Activated CD4-positive, alpha-beta T cell treated with anti-CD3 and anti-CD28 coated beads, Interleukin-2, amount 10 ng/mL, durations not matched to agents 24 days and 14 days (primary cell): ENCODE measurements around the gene CPED1. TPM values are rescaled to one million over a fixed set of nuclear protein-coding genes. Genes with fewer than 3 reads are reported as not detected.
"Not testable (repeated sequence)": the region's sequence is repeated elsewhere in the genome, so short reads cannot be mapped to it uniquely, and the experiment has no call there.

Experiments
- DNase-seq: peaks from one replicate; pipeline ENCODE4 v3.0.0; 2022
- H3K27ac Mint-ChIP-seq: one replicate; pipeline ENCODE4 v1.8.0; 2022; ENCODE audit warnings: mild to moderate bottlenecking, mixed read lengths
- H3K27me3 Mint-ChIP-seq: one replicate; pipeline ENCODE4 v1.8.0; 2022; ENCODE audit warnings: mixed read lengths
- H3K36me3 Mint-ChIP-seq: one replicate; pipeline ENCODE4 v1.8.0; 2022; ENCODE audit warnings: low read depth, mild to moderate bottlenecking, mixed read lengths
- H3K4me1 Mint-ChIP-seq: one replicate; pipeline ENCODE4 v1.8.0; 2021; ENCODE audit warnings: mixed read lengths
- H3K4me3 Mint-ChIP-seq: one replicate; pipeline ENCODE4 v1.8.0; 2022; ENCODE audit warnings: mild to moderate bottlenecking, moderate library complexity, mixed read lengths
- H3K9me3 Mint-ChIP-seq: one replicate; pipeline ENCODE4 v1.8.0; 2021; ENCODE audit warnings: mixed read lengths
- intact Hi-C: fragments of 100-400 bp; cut with micrococcal nuclease; formaldehyde crosslinking; loops from one replicate; pipeline ENCODE4 v1.15.1; 2023
- total RNA-seq: library from RNA; stranded (reverse); gene quantifications from 2 replicates; pipeline ENCODE4 v1.2.3, GENCODE V29; 2022

CPED1 gene
- total RNA-seq, 1 donor from 2014 or later, result not detected

DNA sequence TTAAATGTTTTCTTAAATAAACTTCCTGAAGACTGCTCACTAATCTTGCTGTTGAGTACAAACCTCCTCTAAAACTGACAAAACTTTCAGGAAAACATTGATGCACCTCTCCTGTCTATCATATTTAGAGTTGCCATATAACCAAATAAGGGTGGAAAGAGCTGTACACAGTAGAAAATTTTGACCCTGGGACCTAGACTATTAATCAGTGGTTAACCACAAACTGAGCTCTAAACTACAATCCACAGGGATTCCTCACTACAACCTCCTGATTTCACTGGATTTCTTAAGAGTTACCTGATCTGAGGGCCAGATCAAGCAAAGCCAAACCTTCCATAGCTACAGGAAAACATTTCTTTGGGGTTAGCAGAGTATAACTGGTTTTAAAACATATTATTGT is 300.4 kb downstream of the CPED1 start:
- Mint-ChIP-seq H3K27me3 (no peaks in the 10 kb centered on the region), H3K27ac (no peak overlapping the region), H3K9me3 (peaks cover 15% of the 10 kb centered on the region), H3K4me3 (no peak overlapping the region), H3K36me3 (no peaks in the 10 kb centered on the region), H3K4me1 (peaks cover 1% of the 10 kb centered on the region)
- no peak for DNase-seq
- intact Hi-C loops, result no loop called here

DNA sequence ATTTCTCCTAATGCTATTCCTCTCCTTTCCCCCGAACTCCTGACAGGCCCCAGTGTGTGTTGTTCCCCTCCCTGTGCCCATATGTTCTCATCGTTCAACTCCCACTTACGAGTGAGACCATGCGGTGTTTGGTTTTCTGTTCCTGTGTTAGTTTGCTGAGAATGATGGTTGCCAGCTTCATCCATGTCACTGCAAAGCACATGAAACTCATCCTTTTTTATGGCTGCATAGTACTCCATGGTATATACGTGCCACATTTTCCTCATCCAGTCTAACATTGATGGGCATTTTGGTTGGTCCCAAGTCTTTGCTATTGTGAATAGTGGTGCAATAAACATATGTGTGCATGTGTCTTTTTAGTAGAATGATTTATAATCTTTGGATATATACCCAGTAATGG is 301.4 kb downstream of the CPED1 start:
- H3K27me3 Mint-ChIP-seq, DNase-seq, H3K36me3 Mint-ChIP-seq, H3K4me1 Mint-ChIP-seq, intact Hi-C loops, H3K9me3 Mint-ChIP-seq, H3K27ac Mint-ChIP-seq, H3K4me3 Mint-ChIP-seq: not testable (repeated sequence)

DNA sequence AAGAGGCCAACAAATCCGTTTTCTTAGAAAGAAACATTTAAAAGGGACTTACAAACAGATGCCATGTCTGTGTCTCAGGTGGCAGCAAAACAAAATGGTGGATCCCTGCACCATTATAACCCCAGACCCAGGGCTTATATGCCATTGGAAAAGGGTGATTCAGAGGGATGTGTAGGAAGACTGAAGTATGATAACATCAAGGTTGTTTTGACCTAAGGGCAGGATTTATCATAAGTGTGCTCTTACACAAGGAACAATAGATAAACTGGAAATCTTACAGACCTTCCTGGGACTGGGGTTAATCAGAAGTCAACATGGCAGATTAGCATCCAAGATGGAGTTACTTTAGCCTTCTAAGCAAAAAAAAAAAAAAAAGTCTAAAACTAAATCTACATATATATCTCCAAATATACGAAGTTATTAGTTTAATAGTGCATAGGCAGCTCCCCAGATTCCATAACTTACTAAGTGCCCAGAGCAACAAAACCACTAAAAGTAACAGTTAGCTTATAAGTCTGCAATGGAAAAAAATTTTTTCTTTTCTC is 306.0 kb downstream of the CPED1 start:
- intact Hi-C loops, result no loop called here
- Mint-ChIP-seq H3K4me1 (no peaks in the 10 kb centered on the region), H3K27me3 (peaks cover 1% of the 10 kb centered on the region), H3K4me3 (no peak overlapping the region), H3K27ac (no peak overlapping the region), H3K36me3 (no peaks in the 10 kb centered on the region), H3K9me3 (peaks cover 3% of the 10 kb centered on the region)
- DNase-seq, result no peak

DNA sequence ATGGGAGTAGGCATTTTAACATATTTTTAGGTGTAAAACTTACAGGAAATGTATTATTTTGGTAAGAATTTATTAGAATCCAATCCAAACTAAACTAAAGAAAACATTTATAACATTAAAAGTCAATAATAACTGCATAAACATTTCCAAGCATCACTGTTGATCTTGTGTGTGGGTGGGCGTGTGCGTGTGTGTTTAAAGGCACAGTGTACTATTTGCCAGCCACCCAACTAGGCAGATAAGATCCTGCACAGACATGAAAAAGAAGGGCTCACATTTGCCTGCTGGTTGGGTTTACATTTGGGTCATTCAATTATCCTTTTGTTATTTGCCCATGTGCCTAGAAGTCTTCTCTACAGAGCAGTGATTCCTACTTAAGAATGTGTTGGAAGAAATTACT is 309.3 kb downstream of the CPED1 start:
- intact Hi-C loops, result no loop called here
- DNase-seq, result no peak
- H3K27me3 Mint-ChIP-seq, result peaks cover 4% of the 10 kb centered on the region

DNA sequence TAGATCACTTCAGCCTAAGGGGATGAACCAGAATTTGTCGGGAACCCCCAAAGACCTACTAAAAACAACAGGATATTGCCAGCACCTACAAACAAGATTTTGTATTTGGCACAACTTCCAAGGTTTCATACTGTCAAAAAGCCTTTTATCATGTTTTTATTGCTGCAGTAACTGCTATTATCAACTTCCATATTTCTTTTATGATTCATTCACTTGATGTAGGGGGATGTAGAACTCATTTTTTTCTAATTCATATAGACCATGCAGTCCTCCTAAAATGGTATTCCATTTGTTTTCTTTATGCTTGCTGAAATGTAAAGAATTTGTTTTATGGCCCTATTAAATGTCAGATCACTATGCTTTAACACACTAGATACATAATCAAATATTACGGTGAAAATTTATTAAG is 310.3 kb downstream of the CPED1 start:
- no peaks in the 10 kb centered on the region for H3K9me3 Mint-ChIP-seq

More for the DNA sequence above, 309.3 kb downstream of the CPED1 start:
- Mint-ChIP-seq H3K36me3 (no peaks in the 10 kb centered on the region), H3K9me3 (no peaks in the 10 kb centered on the region), H3K4me3 (no peak overlapping the region), H3K4me1 (no peaks in the 10 kb centered on the region), H3K27ac (no peak overlapping the region)

DNA sequence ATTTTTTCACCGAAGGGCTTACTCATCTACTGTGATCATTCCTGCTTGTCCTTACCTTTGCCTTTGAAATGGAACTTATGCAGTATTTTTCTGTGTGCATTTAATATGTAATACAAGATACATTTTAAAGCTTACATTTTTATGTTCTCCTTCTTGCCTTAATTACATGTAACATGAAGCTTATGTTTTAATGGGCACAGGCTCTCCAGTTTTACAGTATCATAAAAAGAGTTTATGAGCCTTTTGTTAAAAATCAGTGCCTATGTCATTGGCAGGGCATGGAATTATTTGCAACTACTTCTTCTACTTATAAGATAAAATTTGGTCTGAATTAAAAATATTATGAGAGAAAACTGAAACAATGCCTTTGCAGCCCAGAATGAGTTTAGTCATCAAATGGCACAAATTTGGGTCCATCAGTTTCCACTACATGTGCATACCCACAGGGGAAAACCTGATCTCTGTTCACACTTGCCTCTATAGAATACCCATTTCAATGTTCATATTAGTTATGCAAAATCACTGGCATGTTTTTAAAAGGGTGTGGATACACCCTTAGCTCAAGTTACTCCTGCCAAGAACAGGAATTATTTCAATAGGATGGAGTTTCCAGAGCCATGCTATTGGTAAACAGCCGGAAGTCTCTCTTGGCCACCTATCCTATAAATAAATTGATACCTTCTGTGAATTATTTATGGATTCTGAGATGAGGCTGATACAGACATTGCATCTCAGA is 312.3 kb downstream of the CPED1 start:
- H3K4me3 Mint-ChIP-seq, result no peak overlapping the region
- no peaks in the 10 kb centered on the region for H3K9me3 Mint-ChIP-seq
- DNase-seq, result no peak
- H3K27me3 Mint-ChIP-seq, result peaks cover 4% of the 10 kb centered on the region
- intact Hi-C loops, result no loop called here
- no peaks in the 10 kb centered on the region for H3K4me1 Mint-ChIP-seq
- no peak overlapping the region for H3K27ac Mint-ChIP-seq
- H3K36me3 Mint-ChIP-seq, result no peaks in the 10 kb centered on the region

More for the DNA sequence above, 310.3 kb downstream of the CPED1 start:
- DNase-seq, result no peak
- peaks cover 4% of the 10 kb centered on the region for H3K27me3 Mint-ChIP-seq
- intact Hi-C loops, result no loop called here
- no peak overlapping the region for H3K27ac Mint-ChIP-seq
- no peak overlapping the region for H3K4me3 Mint-ChIP-seq
- no peaks in the 10 kb centered on the region for H3K36me3 Mint-ChIP-seq
- no peaks in the 10 kb centered on the region for H3K4me1 Mint-ChIP-seq

DNA sequence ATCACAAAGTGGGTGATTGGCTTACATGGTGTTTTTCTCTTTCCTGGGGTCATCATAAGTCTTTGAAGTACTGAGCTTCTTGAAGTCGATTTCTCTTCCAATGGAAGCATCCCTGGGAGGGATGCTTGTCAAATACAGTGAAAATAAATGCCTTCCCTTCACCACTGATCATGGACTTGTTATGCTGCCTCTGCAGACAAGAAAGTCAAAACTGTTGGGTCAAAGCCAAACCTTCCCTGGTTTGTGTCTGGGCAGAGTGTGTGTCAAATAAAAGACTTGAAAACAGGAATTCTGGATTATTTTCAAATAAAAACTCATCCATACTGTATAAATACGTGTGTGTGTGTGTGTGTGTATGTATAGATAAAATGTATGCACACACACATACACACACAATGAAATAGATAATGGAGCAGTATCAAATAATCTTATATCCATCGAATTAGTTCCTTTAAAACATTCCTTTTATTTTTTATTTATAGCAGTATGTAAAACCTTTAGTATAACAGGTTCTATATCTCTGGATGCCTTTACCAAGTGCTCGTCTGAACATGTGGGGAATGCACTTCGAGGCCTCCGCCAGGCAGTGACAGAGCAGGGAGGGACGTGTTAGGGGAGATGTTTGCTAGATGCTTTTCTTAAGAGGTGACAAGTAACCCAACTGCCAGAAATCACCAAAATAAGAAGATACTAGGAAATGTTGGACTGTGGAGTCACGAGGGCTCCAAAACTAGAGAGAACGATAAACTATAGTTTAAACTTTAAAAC is 313.1 kb downstream of the CPED1 start:
- Mint-ChIP-seq H3K27me3 (peaks cover 7% of the 10 kb centered on the region), H3K27ac (no peak overlapping the region), H3K4me1 (no peaks in the 10 kb centered on the region), H3K36me3 (no peaks in the 10 kb centered on the region), H3K4me3 (no peak overlapping the region), H3K9me3 (no peaks in the 10 kb centered on the region)
- intact Hi-C loops, result no loop called here
- DNase-seq, result no peak

DNA sequence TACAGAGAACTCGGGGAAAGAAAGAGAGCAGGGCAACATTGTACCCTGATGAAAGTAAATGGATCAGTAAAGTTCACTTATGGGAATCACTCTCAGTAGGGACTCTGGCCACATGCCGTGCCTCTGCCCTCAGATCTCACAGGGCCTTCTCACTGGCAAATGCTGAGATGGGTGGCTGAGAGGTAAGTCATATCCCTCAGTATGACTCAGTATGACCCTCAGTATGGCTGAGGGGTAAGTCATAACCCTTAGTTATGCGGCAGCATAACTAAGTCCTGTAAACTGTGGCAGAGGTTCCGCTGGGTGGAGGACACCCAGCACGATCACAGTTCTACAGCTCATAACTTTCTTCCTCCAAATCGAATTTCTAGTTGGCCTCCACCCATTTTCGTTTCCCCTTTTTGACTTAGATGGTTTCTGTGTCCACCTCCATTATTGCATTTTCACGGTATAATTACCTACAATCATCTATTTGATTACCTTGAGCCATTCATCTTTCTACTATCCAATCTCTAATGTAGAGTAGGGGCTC is 313.8 kb downstream of the CPED1 start:
- H3K4me3 Mint-ChIP-seq, result no peak overlapping the region
- H3K4me1 Mint-ChIP-seq, result no peaks in the 10 kb centered on the region
- H3K27ac Mint-ChIP-seq, result no peak overlapping the region
- intact Hi-C loops, result no loop called here
- H3K36me3 Mint-ChIP-seq, result no peaks in the 10 kb centered on the region
- DNase-seq, result no peak
- H3K27me3 Mint-ChIP-seq, result peaks cover 8% of the 10 kb centered on the region
- H3K9me3 Mint-ChIP-seq, result no peaks in the 10 kb centered on the region

DNA sequence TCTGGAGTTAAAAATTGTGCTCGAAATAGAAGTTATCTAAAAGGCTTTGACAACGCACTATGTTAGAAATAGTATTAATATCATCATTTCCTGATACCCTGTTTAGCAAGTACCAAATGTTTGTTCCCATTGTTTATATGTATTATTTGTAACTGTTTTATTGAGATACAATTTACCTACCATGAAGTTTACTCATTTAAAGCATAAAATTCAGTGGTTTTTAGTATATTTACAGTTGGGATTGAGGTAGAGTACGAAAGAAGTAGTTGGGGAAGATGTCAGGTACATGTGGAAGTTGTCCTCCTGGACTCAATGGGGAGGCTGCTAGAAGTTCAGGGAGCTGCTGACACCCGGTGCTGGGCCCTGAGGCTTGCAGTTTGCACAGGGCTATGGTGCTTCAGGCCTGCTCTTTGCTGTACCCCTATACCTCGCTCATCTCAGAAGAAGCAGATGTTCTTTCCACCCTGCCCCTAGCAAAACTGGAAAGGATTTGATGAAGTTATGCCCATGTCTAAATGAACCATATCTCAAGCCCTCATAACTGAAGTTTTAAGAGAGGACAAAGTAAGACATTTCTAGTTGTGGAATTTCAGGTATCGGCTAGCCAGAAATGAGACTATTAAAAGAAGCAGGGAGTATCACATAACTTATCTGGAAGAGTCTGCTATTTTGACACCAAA is 315.1 kb downstream of the CPED1 start:
- H3K27ac Mint-ChIP-seq, result no peak overlapping the region

DNA sequence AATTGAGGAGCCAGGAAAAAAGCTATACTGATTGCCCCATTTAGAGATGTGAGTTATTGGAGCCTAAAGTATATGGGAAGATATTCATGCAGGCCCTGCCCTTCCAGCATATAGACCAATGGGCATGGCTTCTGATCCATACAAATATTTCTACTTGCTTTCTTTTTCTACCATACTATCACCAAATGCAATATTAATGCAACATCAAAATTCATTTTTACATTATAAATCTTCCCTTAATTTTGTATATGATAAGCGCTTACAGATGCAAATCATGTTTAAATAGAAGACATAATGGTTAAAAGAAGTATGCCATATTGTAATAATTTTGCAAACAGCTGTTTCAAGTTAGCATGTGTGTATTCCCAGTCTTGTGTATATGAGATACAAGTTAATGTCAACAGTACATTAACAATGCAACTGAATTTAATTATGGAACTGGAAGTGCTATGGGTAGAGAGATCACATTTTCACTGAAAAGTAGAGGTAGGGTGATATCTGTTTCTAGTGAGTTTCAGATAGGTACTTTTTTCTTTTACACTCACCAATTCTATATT is 315.7 kb downstream of the CPED1 start:
- Mint-ChIP-seq H3K36me3 (no peaks in the 10 kb centered on the region), H3K4me1 (no peaks in the 10 kb centered on the region), H3K27me3 (peaks cover 7% of the 10 kb centered on the region), H3K9me3 (no peaks in the 10 kb centered on the region), H3K27ac (no peak overlapping the region), H3K4me3 (no peak overlapping the region)
- DNase-seq, result no peak
- intact Hi-C loops, result no loop called here

More for the DNA sequence above, 315.1 kb downstream of the CPED1 start:
- Mint-ChIP-seq H3K9me3 (no peaks in the 10 kb centered on the region), H3K27me3 (peaks cover 7% of the 10 kb centered on the region), H3K4me3 (no peak overlapping the region), H3K36me3 (no peaks in the 10 kb centered on the region), H3K4me1 (no peaks in the 10 kb centered on the region)
- no peak for DNase-seq
- intact Hi-C loops, result no loop called here

DNA sequence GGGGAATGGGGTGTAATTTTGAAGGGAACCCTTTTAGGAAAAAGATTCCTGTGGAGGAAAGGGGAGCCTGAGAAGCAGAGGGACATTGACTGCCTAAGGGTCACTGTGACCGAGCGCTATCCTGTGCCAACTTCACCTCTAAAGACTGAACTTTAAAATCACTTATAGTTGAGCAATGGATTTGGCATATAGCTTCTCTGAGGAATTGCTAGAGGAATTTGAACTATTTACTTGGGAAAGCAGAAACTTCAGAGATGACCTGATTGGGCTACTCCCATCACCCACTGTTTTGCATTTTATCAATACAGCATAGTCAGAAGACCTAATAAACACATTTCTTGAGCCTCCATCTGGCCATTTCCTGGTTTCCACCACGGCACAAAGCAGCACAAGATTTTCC is 316.6 kb downstream of the CPED1 start:
- no peaks in the 10 kb centered on the region for H3K36me3 Mint-ChIP-seq
- H3K9me3 Mint-ChIP-seq, result no peaks in the 10 kb centered on the region
- no peak overlapping the region for H3K4me3 Mint-ChIP-seq
- intact Hi-C loops, result no loop called here
- no peaks in the 10 kb centered on the region for H3K4me1 Mint-ChIP-seq
- no peak overlapping the region for H3K27ac Mint-ChIP-seq
- no peak for DNase-seq
- H3K27me3 Mint-ChIP-seq, result peaks cover 7% of the 10 kb centered on the region

DNA sequence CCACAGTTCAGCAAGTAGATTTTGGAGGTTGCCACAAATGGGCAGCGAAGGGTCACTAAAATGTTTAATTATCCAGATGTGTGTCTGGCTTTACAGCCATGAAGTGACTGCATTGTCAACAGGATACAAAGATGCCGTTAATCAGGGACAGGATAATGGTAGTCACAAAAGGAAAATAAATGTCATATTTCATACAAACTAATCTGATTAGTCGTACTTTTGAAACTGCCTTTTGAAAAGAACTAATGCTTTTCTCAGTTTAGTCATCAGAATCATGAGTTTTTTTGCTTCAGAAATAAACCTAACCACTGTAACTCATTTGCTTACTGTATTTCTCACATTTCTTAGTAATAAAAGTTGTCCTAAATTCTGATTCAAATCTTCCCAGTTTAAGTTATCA is 318.1 kb downstream of the CPED1 start:
- Mint-ChIP-seq H3K4me1 (no peaks in the 10 kb centered on the region), H3K27ac (no peak overlapping the region), H3K4me3 (no peak overlapping the region), H3K36me3 (no peaks in the 10 kb centered on the region), H3K27me3 (peaks cover 8% of the 10 kb centered on the region), H3K9me3 (no peaks in the 10 kb centered on the region)
- no peak for DNase-seq
- intact Hi-C loops, result loop anchor here (2.0 kb wide), 1 partner anchor 28 kb away; no protein-coding TSS in a partner anchor

DNA sequence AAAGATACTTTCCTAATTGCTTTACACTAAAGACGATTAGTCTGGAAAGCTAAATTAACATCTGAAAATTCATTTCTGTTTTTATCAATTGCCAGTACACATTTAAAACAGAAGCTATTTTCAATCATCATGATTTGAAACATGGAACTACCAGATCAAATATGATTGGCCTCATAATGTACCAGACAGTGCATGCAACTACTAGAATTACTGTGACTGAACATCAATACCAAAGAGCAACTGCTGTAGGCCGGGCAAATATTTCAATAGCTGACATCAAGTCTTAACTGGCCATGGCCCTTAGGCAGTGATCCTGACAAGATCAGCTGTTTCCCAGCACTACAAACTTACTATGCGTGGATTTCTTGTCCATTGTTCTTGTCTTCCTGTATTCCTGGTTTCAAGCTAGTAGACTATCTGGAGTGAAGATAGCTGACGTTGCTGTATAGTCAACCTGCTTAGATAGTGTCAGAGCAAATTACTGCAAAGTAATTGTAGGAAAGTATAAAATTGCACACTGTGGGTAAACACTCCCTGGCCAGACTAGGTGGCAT is 318.6 kb downstream of the CPED1 start:
- no peak overlapping the region for H3K4me3 Mint-ChIP-seq
- DNase-seq, result no peak
- intact Hi-C loops, result loop anchor here (2.0 kb wide), 1 partner anchor 28 kb away; no protein-coding TSS in a partner anchor
- H3K27ac Mint-ChIP-seq, result no peak overlapping the region
- H3K27me3 Mint-ChIP-seq, result peaks cover 8% of the 10 kb centered on the region
- H3K4me1 Mint-ChIP-seq, result no peaks in the 10 kb centered on the region
- H3K9me3 Mint-ChIP-seq, result no peaks in the 10 kb centered on the region
- no peaks in the 10 kb centered on the region for H3K36me3 Mint-ChIP-seq
